GM18508 (cell line): ENCODE data around the gene PPP1R7.

Experiments
- ATAC-seq: cut with Tn5 transposase; IDR thresholded peaks from one replicate; pipeline ENCODE4 v1.9.1; 2021; ENCODE audit warnings: moderate number of reproducible peaks; ENCODE audit not compliant: insufficient read depth, unreplicated experiment

The PPP1R7 gene

DNA sequence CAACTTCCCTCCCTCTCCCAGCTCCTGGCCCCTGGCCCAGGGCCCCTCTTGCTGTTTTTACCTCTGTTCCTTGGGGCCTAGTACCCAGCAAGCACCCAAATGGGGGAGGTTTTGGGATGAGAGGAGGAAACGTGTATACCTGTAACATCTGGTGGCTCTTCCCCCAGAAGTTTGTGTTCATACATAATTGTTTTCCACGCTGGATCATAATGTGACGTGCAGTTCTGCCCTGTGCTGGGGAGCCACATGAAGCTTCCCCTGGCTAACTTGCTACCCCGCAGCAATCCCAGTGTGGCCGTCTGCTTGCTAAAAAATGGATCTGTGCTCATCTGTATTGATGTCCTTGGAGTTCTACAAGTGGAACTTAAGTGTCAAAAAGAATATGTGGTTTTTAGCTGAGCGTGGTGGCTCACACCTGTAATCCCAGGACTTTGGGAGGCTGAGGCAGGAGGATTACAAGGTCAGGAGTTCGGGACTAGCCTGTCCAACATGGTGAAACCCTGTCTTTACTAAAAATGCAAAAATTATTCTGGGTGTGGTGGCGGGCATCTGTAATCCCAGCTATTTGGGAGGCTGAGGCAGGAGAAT is 74.7 kb downstream of the PPP1R7 start:
- ATAC-seq: no peak

DNA sequence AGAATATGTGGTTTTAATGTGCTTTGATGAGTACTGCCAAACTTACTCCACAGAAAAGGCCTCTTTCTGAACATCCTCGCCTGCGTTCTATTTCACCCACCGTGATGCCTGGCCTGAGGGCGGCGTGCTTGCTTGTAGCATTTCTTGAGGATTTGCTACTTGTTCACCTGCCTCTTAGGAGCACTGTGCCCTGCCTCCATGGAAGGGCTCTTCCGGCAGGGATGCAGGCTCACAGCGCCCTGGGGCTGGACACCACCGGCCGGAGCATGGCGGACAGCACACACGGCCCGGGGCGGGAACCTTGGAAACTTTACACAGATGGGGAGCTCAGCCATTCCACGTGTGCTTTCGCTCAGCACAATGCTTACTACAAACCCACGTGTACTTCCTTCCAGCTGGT is 75.3 kb downstream of the PPP1R7 start:
- no peak for ATAC-seq

DNA sequence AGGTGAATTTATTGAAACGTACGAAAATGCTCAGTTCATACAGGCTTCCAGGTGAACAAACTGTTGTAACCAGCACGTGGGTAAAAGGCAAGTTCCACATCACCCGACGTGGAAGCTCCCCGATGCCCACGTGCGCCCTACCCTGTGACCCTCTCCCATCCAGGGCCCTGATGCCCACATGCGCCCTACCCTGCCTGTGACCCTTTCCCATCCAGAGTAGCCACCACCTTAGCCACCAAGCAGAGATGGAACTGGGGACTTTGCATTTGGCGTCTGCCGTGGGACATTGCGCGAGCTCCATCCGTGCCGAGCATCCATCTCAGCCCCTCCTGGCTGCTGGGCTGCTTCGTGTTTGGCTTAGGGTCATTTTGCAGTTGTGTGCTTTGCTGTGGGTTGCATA is 75.7 kb downstream of the PPP1R7 start:
- no peak for ATAC-seq

DNA sequence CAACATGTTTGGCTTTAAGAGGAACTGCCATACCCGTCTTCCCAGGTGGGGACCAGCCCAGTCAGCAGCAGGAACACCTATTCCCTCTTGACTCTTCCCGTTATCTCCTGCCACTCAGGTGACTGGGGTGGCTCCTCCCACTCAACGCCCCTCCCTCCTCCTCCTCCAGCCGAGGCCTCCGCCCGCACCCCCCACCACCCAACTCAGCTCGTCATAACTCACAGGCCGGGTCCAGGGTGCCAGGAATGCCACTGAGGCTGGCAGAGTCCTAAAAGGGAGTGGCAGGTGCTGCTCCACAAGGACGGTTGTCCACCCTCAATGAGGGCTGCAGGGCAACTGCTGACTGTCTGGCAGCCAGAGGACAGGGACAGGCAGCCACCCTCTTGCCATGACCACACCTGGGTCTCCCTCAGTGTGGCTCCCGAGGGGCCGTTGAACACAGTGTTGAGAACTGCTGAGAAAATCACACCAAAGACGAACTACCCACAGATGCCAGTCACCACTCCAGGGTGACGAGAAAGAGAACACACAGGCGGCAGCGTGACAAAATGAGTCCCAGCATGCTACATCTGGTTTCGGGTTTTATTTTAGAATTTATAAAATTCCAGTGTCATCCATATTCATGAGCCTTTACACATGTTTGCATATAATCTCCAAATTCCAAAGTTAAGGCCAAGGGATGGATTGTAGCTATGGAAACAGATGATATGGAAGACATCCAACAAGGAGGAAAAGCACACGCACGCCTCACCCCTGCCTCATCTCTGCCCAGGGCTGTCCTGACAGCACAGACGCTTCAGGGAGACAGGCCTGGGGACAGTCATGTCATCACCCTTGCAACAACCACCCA is 76.7 kb downstream of the PPP1R7 start:
- ATAC-seq: no peak

DNA sequence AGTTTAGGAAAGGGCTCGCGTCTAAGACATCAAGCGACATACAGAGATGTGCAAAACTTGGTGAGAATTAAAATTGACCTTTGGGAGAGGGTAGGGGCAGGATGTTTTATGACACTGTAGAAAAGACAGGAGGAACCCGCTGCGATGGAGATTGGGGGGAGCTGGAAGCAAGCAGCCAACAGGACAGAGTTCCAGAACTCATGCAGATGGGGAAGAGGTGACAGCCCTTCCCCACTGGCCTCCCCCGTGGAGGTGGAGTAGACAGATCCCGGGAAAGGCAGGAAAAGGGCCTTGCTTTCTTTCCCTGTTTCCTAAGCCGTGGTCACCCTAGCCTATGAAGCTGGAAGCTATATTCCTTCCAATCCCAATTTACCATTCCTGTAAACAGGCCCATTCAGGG is 77.3 kb downstream of the PPP1R7 start:
- no peak for ATAC-seq

DNA sequence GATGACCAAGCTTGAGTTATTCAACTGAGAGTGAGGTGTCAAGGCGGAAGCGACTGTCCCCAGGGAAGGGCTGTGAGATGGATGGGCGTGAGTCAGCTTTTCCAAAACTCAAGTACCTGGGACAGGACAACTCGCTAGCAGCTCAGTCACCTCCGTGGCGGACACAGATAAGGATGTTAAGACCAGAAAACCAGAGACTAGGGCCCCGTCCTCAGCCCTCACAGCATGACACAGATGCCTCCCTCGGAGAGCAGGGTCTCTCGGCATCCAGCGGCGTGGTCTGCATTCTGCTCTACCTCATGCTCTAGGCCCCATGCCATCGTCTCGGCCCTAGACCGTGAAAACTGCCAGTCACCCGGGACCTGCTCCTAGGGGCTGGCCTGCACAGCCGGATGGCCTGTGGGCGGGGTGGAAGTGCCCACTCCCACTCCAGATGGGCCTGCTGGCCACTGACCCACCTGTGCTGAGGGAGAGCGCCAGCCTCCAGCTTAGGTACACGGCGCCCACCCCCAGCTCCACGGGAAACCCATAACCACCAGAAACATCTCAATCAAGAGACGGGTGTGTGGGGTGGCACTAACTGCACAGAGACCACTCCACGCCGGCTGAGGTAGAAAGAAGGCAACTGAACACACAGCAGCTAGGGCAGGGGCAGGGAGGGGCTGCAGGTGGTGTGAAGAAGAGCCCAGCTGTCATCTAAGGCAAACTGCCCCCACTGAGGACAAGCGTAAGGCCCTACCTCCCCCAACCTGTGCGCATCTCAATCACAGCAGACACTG is 78.0 kb downstream of the PPP1R7 start:
- no peak for ATAC-seq

DNA sequence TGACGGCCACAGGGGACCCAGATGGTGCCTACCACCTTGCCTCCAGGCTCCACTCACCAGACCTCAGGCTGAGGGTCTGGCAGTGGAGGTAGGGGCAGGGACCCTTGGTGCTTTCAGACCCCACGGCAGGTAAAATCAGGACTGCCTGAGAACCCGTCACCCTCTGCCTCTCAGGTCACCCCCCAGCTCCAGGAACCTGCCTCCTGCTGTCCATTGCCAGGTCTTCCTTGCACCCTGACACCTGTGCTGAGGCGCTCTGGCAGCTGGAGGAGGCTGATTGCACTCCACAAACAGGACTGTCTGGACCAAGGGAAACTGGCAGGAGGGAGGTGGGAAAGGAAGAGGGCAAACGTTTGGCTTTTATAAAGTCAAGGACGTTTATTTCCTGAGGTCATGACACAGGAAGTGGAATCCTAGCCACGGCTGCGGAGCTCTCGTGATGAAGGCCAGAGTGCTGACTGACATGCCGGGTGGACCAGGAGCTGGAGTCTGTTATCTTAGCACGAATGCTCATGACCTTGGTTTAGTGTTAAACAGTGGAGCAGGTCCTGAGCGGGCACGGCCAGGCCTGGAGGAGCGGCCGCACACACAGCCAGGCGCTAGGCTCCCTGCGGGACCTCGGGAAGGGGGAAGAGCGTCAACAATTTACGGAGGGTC is 78.7 kb downstream of the PPP1R7 start:
- no peak for ATAC-seq

DNA sequence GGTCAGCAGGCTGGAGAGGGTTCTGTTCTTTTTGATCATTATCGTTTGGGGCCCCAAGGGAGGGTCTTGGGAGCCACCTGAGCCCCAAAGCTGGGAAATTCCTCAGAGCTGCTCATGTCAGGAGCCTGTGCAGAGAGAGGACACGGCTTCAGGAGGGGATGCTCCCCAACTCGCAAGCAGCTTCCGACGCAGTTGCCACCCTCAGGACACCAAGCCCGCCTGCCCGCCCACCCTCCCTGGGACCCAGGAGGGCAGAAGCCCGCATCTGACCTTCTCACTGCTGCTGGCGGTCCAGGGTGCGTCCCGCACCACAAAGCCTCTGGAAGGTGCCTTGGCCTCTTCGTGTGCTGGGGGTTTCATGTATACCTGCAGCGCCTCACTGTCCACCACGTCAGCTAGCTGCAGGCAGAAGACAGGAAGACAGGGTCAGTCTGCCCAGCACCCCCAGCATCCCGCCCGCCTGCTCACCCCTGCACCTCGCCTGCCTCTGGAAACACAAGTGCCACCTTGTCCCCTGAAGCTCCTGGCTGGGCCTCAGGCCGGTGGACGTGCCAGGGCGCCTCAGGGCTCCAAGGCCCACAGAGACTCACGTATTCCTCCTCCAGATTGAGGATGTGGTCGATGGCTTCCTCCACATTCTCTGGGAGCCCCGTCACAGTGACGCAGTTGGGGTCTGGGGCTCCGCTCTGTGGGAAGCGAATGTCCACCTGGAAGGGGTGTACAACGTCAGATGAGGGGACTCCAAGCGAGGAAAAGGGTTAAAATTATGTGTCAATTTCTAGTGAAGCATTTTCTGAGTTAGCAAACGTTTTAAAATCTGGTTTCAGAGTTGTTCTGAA is 79.5 kb downstream of the PPP1R7 start:
- no peak for ATAC-seq

DNA sequence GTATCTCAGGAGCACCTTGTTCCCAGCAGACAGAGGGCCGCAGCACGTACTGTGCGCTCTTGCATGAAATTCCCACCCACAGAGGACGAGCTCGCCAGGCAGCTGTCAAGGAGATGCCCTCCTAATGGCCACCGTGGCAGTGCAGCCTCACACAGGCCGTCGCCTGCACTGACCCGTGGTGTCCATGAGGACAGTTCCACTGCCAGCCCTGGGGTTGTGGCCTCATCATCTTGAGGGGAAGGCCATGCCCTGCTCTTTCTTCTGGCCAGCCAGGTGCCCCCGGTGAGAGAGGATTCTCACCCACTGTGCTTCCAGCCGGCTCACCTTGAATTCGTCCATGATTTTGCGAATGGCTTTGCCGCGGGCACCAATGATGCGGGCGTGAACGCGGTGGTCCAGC is 80.2 kb downstream of the PPP1R7 start:
- ATAC-seq: no peak

DNA sequence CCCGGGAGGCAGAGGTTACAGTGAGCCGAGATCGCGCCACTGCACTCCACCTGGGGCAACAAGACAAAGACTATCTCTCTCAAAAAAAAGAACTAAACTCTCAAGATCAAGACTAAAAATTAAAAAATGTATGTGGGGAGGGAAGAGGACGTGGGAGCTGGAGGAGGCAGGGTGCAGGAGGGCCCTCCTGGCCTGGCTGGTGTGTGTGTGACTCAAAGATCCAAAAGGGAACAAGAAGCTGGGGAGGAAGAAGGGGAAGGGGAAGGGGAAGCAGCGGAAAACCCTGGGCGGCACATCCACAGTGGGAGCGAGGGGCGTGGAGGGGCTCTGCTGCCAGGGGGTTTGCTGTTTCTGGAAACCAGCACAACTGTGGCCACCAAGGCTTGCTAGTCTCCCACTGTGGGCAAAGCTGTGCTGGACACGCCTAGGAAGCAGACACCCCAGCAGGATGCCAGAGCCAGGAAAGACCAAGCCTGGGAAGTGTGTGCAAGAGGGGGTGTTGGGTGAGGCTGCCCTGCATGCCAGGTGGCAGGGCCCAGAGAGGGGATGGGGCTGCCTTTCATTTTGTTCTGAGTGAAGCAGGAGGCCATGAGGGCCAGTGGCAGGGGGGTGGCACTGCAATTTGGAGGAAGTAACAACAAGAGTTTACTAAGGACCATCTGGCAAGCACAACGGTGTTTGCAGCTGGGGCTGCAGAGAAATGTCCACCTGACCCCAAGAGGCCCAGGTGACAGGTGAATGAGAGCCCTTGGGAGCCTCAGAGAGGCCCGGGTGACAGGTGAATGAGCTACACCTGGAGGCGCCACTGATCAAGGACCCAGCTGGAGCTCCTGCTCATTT is 82.7 kb downstream of the PPP1R7 start:
- no peak for ATAC-seq
